ENCODE data around the gene MED9.
A peak's percentile ranks its signal among the peaks of the same experiment; 100 is the strongest.

MED9 gene

DNA sequence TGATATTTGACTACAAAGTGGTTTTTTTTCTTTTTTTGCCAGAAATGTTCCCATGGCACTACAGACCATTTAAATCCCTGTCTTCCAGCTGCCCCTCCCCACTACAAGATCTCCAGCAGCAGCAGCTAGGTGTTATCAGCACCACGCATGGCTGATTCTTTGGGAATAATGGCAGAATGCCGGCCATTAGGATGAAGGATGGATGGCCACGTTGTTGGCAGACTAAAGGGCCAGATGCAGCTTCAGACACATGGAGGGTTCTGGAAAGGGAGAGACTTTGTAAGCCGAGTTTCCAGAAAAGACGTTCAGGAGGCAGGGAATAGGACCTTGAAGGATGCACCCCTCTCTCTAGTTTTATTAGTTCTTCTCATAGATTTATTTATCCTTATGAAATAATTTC is 10.3 kb upstream of the MED9 start:
- H2AK5ac ChIP-seq (ENCODE audit: low read depth, low read length) = no peak overlapping the region
- whole genome bisulfite sequencing, 2 donors (ENCODE audit: extremely low coverage in 2 of 2, insufficient read length in 2 of 2, insufficient replicate concordance in 1 of 2) = no CpG with 5 or more reads among the region's 5 CpGs
- no peak overlapping the region for H3K4me2 ChIP-seq (ENCODE audit: insufficient read depth, low read length, poor library complexity, severe bottlenecking)
- no peak overlapping the region for H2BK12ac ChIP-seq (ENCODE audit: low read length)
- no peak overlapping the region for H4K91ac ChIP-seq (ENCODE audit: low read depth, low read length, poor library complexity)
- DNase-seq (ENCODE audit: low spot score) = no peak
- no peak overlapping the region for H2BK5ac ChIP-seq (ENCODE audit: low read length)
- H3K9me3 ChIP-seq (replicated peaks in 1 of 2; ENCODE audit: control insufficient read depth in 2 of 2, insufficient read depth in 1 of 2, low read depth in 1 of 2, low read length in 2 of 2) = no peaks in the 10 kb centered on the region
- no peak overlapping the region for H3K9ac ChIP-seq (ENCODE audit: low read depth, low read length, poor library complexity)
- no peaks in the 10 kb centered on the region for H3K79me1 ChIP-seq (ENCODE audit: low read depth, low read length)
- H3K27me3 ChIP-seq (ENCODE audit: control insufficient read depth in 3 of 3, insufficient read depth in 3 of 3, low read depth in 1 of 3, low read length in 3 of 3) = peaks cover 0 to 31% (median 0%) of the 10 kb centered on the region in 3 experiments
- H3K4me3 ChIP-seq (ENCODE audit: low read length in 2 of 2) = peak overlapping the region in 1 of 2 donors; percentile 16
- no peak overlapping the region for H2AFZ ChIP-seq (ENCODE audit: low read length)
- H3K23ac ChIP-seq (ENCODE audit: low read depth, low read length, poor library complexity) = no peak overlapping the region
- H3K36me3 ChIP-seq (replicated peaks in 1 of 2; ENCODE audit: control insufficient read depth in 2 of 2, insufficient read depth in 2 of 2, low read length in 2 of 2) = no peaks in the 10 kb centered on the region
- no peak overlapping the region for H3K27ac ChIP-seq (replicated peaks; ENCODE audit: low read length)
- no peak overlapping the region for H2BK15ac ChIP-seq (ENCODE audit: low read length)
- peaks cover 0 to 9% of the 10 kb centered on the region in 2 donors for H3K4me1 ChIP-seq (ENCODE audit: control insufficient read depth in 2 of 2, insufficient read depth in 1 of 2, low read depth in 1 of 2, low read length in 2 of 2)
- H2BK120ac ChIP-seq (ENCODE audit: low read depth, low read length) = no peak overlapping the region
- no peak overlapping the region for H3K4ac ChIP-seq (ENCODE audit: low read length)
- H3K18ac ChIP-seq (ENCODE audit: low read length) = peak overlapping the region; percentile 44
- H3K14ac ChIP-seq (ENCODE audit: low read length) = no peak overlapping the region
- no peak overlapping the region for H4K8ac ChIP-seq (ENCODE audit: low read depth, low read length)

DNA sequence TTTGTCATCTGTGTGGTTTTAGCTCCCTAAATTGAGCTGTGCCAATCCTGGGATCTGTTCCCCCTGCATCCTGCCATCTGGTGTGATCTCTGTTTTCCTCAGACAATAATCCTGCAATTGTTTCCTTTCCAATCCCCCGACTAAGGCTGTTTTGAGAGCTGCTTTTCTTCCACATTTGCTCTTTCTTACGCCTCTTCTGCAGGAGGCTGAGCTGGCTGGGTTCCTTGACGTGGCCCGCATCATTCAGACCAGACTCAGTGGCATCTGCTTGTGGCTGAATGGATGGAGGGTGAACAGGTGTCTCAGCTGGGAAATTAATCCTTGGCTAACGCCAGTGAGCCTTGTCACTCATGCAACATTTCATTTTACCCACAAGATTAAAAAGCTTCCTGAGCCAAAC is 9.8 kb upstream of the MED9 start:
- H4K8ac ChIP-seq (ENCODE audit: low read depth, low read length) = no peak overlapping the region
- no peak overlapping the region for H2AFZ ChIP-seq (ENCODE audit: low read length)
- H3K4me2 ChIP-seq (ENCODE audit: insufficient read depth, low read length, poor library complexity, severe bottlenecking) = no peak overlapping the region
- H3K4me3 ChIP-seq (ENCODE audit: low read length in 2 of 2) = no peak overlapping the region
- H3K79me1 ChIP-seq (ENCODE audit: low read depth, low read length) = no peaks in the 10 kb centered on the region
- H2BK15ac ChIP-seq (ENCODE audit: low read length) = no peak overlapping the region
- DNase-seq (ENCODE audit: low spot score) = no peak
- H4K91ac ChIP-seq (ENCODE audit: low read depth, low read length, poor library complexity) = no peak overlapping the region
- H2BK12ac ChIP-seq (ENCODE audit: low read length) = no peak overlapping the region
- no peak overlapping the region for H3K9ac ChIP-seq (ENCODE audit: low read depth, low read length, poor library complexity)
- H2AK5ac ChIP-seq (ENCODE audit: low read depth, low read length) = no peak overlapping the region
- no peaks in the 10 kb centered on the region for H3K9me3 ChIP-seq (replicated peaks in 1 of 2; ENCODE audit: control insufficient read depth in 2 of 2, insufficient read depth in 1 of 2, low read depth in 1 of 2, low read length in 2 of 2)
- H3K23ac ChIP-seq (ENCODE audit: low read depth, low read length, poor library complexity) = no peak overlapping the region
- no peak overlapping the region for H3K18ac ChIP-seq (ENCODE audit: low read length)
- no peaks in the 10 kb centered on the region for H3K36me3 ChIP-seq (replicated peaks in 1 of 2; ENCODE audit: control insufficient read depth in 2 of 2, insufficient read depth in 2 of 2, low read length in 2 of 2)
- no peak overlapping the region for H3K27ac ChIP-seq (replicated peaks; ENCODE audit: low read length)
- no CpG with 5 or more reads among the region's 5 CpGs for WGBS, 2 donors (ENCODE audit: extremely low coverage in 2 of 2, insufficient read length in 2 of 2, insufficient replicate concordance in 1 of 2)
- peaks cover 2 to 9% of the 10 kb centered on the region in 2 donors for H3K4me1 ChIP-seq (ENCODE audit: control insufficient read depth in 2 of 2, insufficient read depth in 1 of 2, low read depth in 1 of 2, low read length in 2 of 2)
- peaks cover 0 to 31% (median 0%) of the 10 kb centered on the region in 3 experiments for H3K27me3 ChIP-seq (ENCODE audit: control insufficient read depth in 3 of 3, insufficient read depth in 3 of 3, low read depth in 1 of 3, low read length in 3 of 3)
- no peak overlapping the region for H2BK120ac ChIP-seq (ENCODE audit: low read depth, low read length)
- no peak overlapping the region for H2BK5ac ChIP-seq (ENCODE audit: low read length)
- no peak overlapping the region for H3K4ac ChIP-seq (ENCODE audit: low read length)
- no peak overlapping the region for H3K14ac ChIP-seq (ENCODE audit: low read length)

DNA sequence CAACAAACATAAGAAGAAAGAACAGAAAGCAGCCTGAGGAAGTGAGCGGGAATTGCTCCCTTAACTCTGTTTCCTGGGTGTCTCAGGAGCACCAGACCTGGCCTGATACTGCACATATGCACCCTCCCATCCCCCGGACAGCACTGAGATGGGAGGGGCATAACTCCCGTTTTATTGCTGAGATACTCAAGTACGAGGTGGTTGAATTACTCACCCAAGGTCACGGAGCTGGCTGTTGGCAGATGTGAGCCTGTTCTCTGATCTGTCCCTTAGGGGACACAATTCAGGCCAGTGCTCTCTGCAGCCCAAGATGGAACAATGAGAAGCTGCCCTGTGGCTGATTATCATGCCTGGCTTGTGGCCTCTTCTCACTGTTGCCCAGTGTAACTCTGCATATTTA is 9.1 kb upstream of the MED9 start:
- H3K27ac ChIP-seq (replicated peaks; ENCODE audit: low read length) = no peak overlapping the region
- H4K8ac ChIP-seq (ENCODE audit: low read depth, low read length) = no peak overlapping the region
- no CpG with 5 or more reads among the region's 5 CpGs for WGBS, 2 donors (ENCODE audit: extremely low coverage in 2 of 2, insufficient read length in 2 of 2, insufficient replicate concordance in 1 of 2)

DNA sequence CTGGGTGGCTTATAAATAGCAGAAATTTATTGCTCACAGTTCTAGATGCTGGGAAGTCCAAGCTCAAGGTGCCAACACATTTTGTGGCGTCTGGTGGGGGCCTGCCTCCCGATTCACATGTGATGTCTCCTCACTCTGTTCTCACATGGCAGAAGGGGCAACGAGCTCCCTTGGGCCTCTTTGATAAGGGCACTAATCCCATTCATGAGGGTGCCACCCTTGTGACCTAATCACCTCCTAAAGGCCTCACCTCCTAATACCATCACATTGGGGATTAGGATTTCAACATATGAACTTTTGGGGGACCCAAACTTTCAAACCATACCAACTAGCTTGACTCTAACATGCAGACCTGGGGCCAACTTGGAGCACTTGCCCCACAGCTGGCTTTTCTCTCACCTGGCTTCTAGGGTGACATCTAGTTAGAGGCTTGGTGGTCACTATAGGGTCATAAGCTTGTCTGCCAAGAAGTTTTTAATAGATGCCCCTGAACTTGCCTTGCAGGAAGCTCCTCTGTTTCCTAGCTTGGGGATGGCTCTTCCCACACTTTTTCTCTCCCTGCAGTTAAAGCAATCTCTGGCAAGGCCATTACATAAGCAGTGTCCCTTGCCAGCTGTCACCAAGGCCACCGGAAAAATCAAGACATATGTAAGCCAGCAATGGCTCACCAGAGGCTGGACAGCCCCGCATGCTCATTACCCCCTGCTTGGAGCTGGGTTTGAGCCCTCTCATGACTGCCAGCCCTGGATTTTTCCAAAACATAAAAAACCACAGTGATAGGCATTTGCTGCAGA is 8.4 kb upstream of the MED9 start:
- DNase-seq (ENCODE audit: low spot score) = no peak
- Histone ChIP-seq H3K9ac (ENCODE audit: low read depth, low read length, poor library complexity) (no peak overlapping the region), H3K9me3 (replicated peaks in 1 of 2; ENCODE audit: control insufficient read depth in 2 of 2, insufficient read depth in 1 of 2, low read depth in 1 of 2, low read length in 2 of 2) (no peaks in the 10 kb centered on the region)

More for the DNA sequence above, 9.1 kb upstream of the MED9 start:
- Histone ChIP-seq H3K36me3 (replicated peaks in 1 of 2; ENCODE audit: control insufficient read depth in 2 of 2, insufficient read depth in 2 of 2, low read length in 2 of 2) (no peaks in the 10 kb centered on the region), H3K23ac (ENCODE audit: low read depth, low read length, poor library complexity) (no peak overlapping the region), H3K4me1 (ENCODE audit: control insufficient read depth in 2 of 2, insufficient read depth in 1 of 2, low read depth in 1 of 2, low read length in 2 of 2) (peaks cover 9% of the 10 kb centered on the region in 2 donors), H3K4me3 (ENCODE audit: low read length in 2 of 2) (no peak overlapping the region), H2AK5ac (ENCODE audit: low read depth, low read length) (no peak overlapping the region), H2BK15ac (ENCODE audit: low read length) (no peak overlapping the region), H2BK120ac (ENCODE audit: low read depth, low read length) (no peak overlapping the region), H3K9me3 (replicated peaks in 1 of 2; ENCODE audit: control insufficient read depth in 2 of 2, insufficient read depth in 1 of 2, low read depth in 1 of 2, low read length in 2 of 2) (no peaks in the 10 kb centered on the region), H3K9ac (ENCODE audit: low read depth, low read length, poor library complexity) (no peak overlapping the region), H2AFZ (ENCODE audit: low read length) (no peak overlapping the region), H2BK5ac (ENCODE audit: low read length) (no peak overlapping the region), H3K79me1 (ENCODE audit: low read depth, low read length) (no peaks in the 10 kb centered on the region), H3K4me2 (ENCODE audit: insufficient read depth, low read length, poor library complexity, severe bottlenecking) (no peak overlapping the region), H3K4ac (ENCODE audit: low read length) (no peak overlapping the region), H3K14ac (ENCODE audit: low read length) (no peak overlapping the region), H3K18ac (ENCODE audit: low read length) (no peak overlapping the region), H4K91ac (ENCODE audit: low read depth, low read length, poor library complexity) (no peak overlapping the region), H2BK12ac (ENCODE audit: low read length) (no peak overlapping the region), H3K27me3 (ENCODE audit: control insufficient read depth in 3 of 3, insufficient read depth in 3 of 3, low read depth in 1 of 3, low read length in 3 of 3) (peaks cover 0 to 28% (median 0%) of the 10 kb centered on the region in 3 experiments)
- no peak for DNase-seq (ENCODE audit: low spot score)

More for the DNA sequence above, 8.4 kb upstream of the MED9 start:
- Histone ChIP-seq H2AK5ac (ENCODE audit: low read depth, low read length) (no peak overlapping the region), H3K27me3 (ENCODE audit: control insufficient read depth in 3 of 3, insufficient read depth in 3 of 3, low read depth in 1 of 3, low read length in 3 of 3) (peaks cover 0 to 24% (median 0%) of the 10 kb centered on the region in 3 experiments), H3K4ac (ENCODE audit: low read length) (no peak overlapping the region), H4K8ac (ENCODE audit: low read depth, low read length) (no peak overlapping the region), H3K4me3 (ENCODE audit: low read length in 2 of 2) (no peak overlapping the region), H2BK12ac (ENCODE audit: low read length) (no peak overlapping the region), H3K4me2 (ENCODE audit: insufficient read depth, low read length, poor library complexity, severe bottlenecking) (no peak overlapping the region), H2BK120ac (ENCODE audit: low read depth, low read length) (no peak overlapping the region), H3K18ac (ENCODE audit: low read length) (no peak overlapping the region), H3K36me3 (replicated peaks in 1 of 2; ENCODE audit: control insufficient read depth in 2 of 2, insufficient read depth in 2 of 2, low read length in 2 of 2) (no peaks in the 10 kb centered on the region), H2BK5ac (ENCODE audit: low read length) (no peak overlapping the region), H3K27ac (replicated peaks; ENCODE audit: low read length) (no peak overlapping the region), H3K4me1 (ENCODE audit: control insufficient read depth in 2 of 2, insufficient read depth in 1 of 2, low read depth in 1 of 2, low read length in 2 of 2) (peaks cover 9 to 10% of the 10 kb centered on the region in 2 donors), H3K14ac (ENCODE audit: low read length) (no peak overlapping the region), H2BK15ac (ENCODE audit: low read length) (no peak overlapping the region), H3K79me1 (ENCODE audit: low read depth, low read length) (no peaks in the 10 kb centered on the region), H4K91ac (ENCODE audit: low read depth, low read length, poor library complexity) (no peak overlapping the region), H3K23ac (ENCODE audit: low read depth, low read length, poor library complexity) (no peak overlapping the region), H2AFZ (ENCODE audit: low read length) (no peak overlapping the region)
- no CpG with 5 or more reads among the region's 5 CpGs for WGBS, 2 donors (ENCODE audit: extremely low coverage in 2 of 2, insufficient read length in 2 of 2, insufficient replicate concordance in 1 of 2)
